ENCODE results near the gene CCR1. TPM values are rescaled to one million over a fixed set of nuclear protein-coding genes. Genes with fewer than 3 reads are reported as not detected.

CCR1 gene
- polyA plus RNA-seq, 1 donor from 2014 or later, result not detected

DNA sequence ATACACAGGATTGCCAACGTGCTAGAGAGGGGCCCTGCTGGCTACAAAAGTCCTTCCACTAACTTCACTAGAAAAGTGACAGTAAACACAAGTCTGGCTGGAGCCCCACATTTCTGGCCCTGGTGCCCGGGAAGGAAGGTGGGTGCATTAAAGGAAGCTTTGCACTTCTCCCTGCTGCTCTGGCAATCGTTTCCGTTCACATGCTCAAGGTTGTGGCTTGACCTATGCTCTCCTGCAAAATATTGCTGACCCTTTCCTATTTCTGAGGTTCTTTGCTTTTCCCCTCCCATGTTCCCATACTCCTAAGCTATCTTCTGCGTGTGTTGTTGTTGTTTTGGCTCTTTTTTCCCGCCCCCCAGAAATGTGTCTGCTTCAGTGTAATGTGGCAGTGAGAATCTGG is 25.1 kb upstream of the CCR1 start:
- TF ChIP-seq, protein P1, sequence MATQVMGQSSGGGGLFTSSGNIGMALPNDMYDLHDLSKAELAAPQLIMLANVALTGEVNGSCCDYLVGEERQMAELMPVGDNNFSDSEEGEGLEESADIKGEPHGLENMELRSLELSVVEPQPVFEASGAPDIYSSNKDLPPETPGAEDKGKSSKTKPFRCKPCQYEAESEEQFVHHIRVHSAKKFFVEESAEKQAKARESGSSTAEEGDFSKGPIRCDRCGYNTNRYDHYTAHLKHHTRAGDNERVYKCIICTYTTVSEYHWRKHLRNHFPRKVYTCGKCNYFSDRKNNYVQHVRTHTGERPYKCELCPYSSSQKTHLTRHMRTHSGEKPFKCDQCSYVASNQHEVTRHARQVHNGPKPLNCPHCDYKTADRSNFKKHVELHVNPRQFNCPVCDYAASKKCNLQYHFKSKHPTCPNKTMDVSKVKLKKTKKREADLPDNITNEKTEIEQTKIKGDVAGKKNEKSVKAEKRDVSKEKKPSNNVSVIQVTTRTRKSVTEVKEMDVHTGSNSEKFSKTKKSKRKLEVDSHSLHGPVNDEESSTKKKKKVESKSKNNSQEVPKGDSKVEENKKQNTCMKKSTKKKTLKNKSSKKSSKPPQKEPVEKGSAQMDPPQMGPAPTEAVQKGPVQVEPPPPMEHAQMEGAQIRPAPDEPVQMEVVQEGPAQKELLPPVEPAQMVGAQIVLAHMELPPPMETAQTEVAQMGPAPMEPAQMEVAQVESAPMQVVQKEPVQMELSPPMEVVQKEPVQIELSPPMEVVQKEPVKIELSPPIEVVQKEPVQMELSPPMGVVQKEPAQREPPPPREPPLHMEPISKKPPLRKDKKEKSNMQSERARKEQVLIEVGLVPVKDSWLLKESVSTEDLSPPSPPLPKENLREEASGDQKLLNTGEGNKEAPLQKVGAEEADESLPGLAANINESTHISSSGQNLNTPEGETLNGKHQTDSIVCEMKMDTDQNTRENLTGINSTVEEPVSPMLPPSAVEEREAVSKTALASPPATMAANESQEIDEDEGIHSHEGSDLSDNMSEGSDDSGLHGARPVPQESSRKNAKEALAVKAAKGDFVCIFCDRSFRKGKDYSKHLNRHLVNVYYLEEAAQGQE (IDR thresholded peaks at IDR 0.05; ENCODE audit: borderline replicate concordance), result no peak
- TF ChIP-seq EP300 (conservative IDR thresholded peaks at IDR 0.05; ENCODE audit: poor library complexity, severe bottlenecking) (no peak), EZH2 (IDR thresholded peaks at IDR 0.05; ENCODE audit: borderline replicate concordance, insufficient read depth, low read length, poor library complexity, severe bottlenecking) (no peak), MXI1 (conservative IDR thresholded peaks at IDR 0.05; ENCODE audit: poor library complexity, severe bottlenecking) (no peak), RAD21 (conservative IDR thresholded peaks at IDR 0.05) (no peak), POLR2AphosphoS5 (IDR thresholded peaks at IDR 0.05) (no peak), TAF1 (IDR thresholded peaks at IDR 0.05; ENCODE audit: low read depth) (no peak), SMC3 (conservative IDR thresholded peaks at IDR 0.05; ENCODE audit: poor library complexity) (no peak)
- TF ChIP-seq, protein P2, sequence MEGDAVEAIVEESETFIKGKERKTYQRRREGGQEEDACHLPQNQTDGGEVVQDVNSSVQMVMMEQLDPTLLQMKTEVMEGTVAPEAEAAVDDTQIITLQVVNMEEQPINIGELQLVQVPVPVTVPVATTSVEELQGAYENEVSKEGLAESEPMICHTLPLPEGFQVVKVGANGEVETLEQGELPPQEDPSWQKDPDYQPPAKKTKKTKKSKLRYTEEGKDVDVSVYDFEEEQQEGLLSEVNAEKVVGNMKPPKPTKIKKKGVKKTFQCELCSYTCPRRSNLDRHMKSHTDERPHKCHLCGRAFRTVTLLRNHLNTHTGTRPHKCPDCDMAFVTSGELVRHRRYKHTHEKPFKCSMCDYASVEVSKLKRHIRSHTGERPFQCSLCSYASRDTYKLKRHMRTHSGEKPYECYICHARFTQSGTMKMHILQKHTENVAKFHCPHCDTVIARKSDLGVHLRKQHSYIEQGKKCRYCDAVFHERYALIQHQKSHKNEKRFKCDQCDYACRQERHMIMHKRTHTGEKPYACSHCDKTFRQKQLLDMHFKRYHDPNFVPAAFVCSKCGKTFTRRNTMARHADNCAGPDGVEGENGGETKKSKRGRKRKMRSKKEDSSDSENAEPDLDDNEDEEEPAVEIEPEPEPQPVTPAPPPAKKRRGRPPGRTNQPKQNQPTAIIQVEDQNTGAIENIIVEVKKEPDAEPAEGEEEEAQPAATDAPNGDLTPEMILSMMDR (IDR thresholded peaks at IDR 0.05; ENCODE audit: poor library complexity, severe bottlenecking), result no peak
- no peak overlapping the region for H3K4me3 ChIP-seq (ENCODE audit: low read length)

DNA sequence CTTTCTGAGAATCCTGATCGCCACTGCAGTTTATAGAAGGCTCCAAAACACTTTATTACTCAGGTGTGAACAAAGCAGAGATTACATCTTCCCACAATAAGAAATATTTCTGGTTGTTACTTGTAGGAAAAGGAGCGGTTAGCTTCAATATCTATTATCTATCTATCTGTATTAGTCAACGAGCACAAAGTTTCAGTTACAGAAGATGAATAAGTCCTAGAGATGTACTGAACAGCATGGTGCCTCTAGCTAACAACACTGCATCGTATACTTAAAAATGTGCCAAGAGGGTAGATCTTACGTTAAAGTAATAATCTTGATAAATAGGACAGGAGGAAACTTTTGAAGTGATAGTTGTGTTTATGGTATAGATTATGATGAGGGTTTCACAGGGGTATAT is 23.2 kb upstream of the CCR1 start:
- Histone ChIP-seq H3K4me2 (ENCODE audit: low read length) (no peak overlapping the region), H3K79me2 (replicated peaks; ENCODE audit: insufficient read depth, low read length) (no peaks in the 10 kb centered on the region), H3F3A (ENCODE audit: insufficient read depth, low read length, poor library complexity, severe bottlenecking) (no peaks in the 10 kb centered on the region), H2AFZ (ENCODE audit: low read depth, low read length) (no peak overlapping the region), H4K20me1 (ENCODE audit: insufficient read depth) (no peaks in the 10 kb centered on the region), H3K9me3 (ENCODE audit: low read length) (no peaks in the 10 kb centered on the region), H3K9me2 (ENCODE audit: insufficient read depth, low read length) (no peaks in the 10 kb centered on the region), H3K27me3 (ENCODE audit: insufficient read depth, low read depth, low read length) (no peaks in the 10 kb centered on the region), H3K4me3 (ENCODE audit: low read length) (no peak overlapping the region), H3K9ac (ENCODE audit: low read length) (no peak overlapping the region), H3K27ac (ENCODE audit: low read length) (no peak overlapping the region), H3K36me3 (ENCODE audit: insufficient read depth, low read length) (no peaks in the 10 kb centered on the region)
- no peak for TF ChIP-seq EP300 (conservative IDR thresholded peaks at IDR 0.05; ENCODE audit: poor library complexity, severe bottlenecking)
- TF ChIP-seq, protein P2 (IDR thresholded peaks at IDR 0.05; ENCODE audit: poor library complexity, severe bottlenecking), result no peak
- no peak for TF ChIP-seq EZH2 (IDR thresholded peaks at IDR 0.05; ENCODE audit: borderline replicate concordance, insufficient read depth, low read length, poor library complexity, severe bottlenecking)
- TF ChIP-seq SMC3 (conservative IDR thresholded peaks at IDR 0.05; ENCODE audit: poor library complexity), result no peak
- TF ChIP-seq, protein P1 (IDR thresholded peaks at IDR 0.05; ENCODE audit: borderline replicate concordance), result no peak
- TF ChIP-seq MXI1 (conservative IDR thresholded peaks at IDR 0.05; ENCODE audit: poor library complexity, severe bottlenecking), result no peak
- no peak for TF ChIP-seq TAF1 (IDR thresholded peaks at IDR 0.05; ENCODE audit: low read depth)
- no peak for TF ChIP-seq POLR2AphosphoS5 (IDR thresholded peaks at IDR 0.05)
- no peak for TF ChIP-seq RAD21 (conservative IDR thresholded peaks at IDR 0.05)

More for the DNA sequence above, 25.1 kb upstream of the CCR1 start:
- Histone ChIP-seq H3K9me3 (ENCODE audit: low read length) (no peaks in the 10 kb centered on the region), H3K4me2 (ENCODE audit: low read length) (no peak overlapping the region), H3K9me2 (ENCODE audit: insufficient read depth, low read length) (no peaks in the 10 kb centered on the region), H3K79me2 (replicated peaks; ENCODE audit: insufficient read depth, low read length) (no peaks in the 10 kb centered on the region), H3K27me3 (ENCODE audit: insufficient read depth, low read depth, low read length) (no peaks in the 10 kb centered on the region), H3F3A (ENCODE audit: insufficient read depth, low read length, poor library complexity, severe bottlenecking) (no peaks in the 10 kb centered on the region), H3K36me3 (ENCODE audit: insufficient read depth, low read length) (no peaks in the 10 kb centered on the region), H4K20me1 (ENCODE audit: insufficient read depth) (no peaks in the 10 kb centered on the region), H3K9ac (ENCODE audit: low read length) (no peak overlapping the region), H2AFZ (ENCODE audit: low read depth, low read length) (no peak overlapping the region), H3K27ac (ENCODE audit: low read length) (no peak overlapping the region)
